B cell (primary cell): ENCODE measurements around the gene XPO4. TPM values are rescaled to one million over a fixed set of nuclear protein-coding genes. Genes with fewer than 3 reads are reported as not detected.

Source experiments
- ATAC-seq: fragments of 200-7000 bp; cut with Tn5 transposase; one replicate; pipeline ENCODE4 v1.10.0; 2021; ENCODE audit warnings: low read depth, mild to moderate bottlenecking, moderate number of reproducible peaks, moderate library complexity
- CTCF ChIA-PET: fragments of 350-600 bp; sonication (Branson Sonifier 250); formaldehyde crosslinking; loops from one replicate; lab custom pipeline; 2021; ENCODE audit warnings: antibody characterized with exemption, inconsistent platforms; lab: Charles Lee
- POLR2A ChIA-PET: fragments of 350-600 bp; sonication (Branson Sonifier 250); formaldehyde crosslinking; loops from one replicate; lab custom pipeline; 2021; ENCODE audit warnings: antibody characterized with exemption; lab: Charles Lee
- DNase-seq: peaks from one replicate; pipeline ENCODE4 v3.0.0; 2013
- H2AFZ ChIP-seq: 2 replicates; pipeline ENCODE4 v1.6.1; 2012; ENCODE audit warnings: mild to moderate bottlenecking, low read depth, low read length; ENCODE audit not compliant: insufficient read depth, poor library complexity, severe bottlenecking
- H3K27ac ChIP-seq, 2 donors: 1 replicate in 1 of 2; 2 replicates in 1 of 2; pipeline ENCODE4 v1.5.1; 2012 to 2013; ENCODE audit warnings: low read length in 2 of 2, mild to moderate bottlenecking in 2 of 2, moderate library complexity in 1 of 2
- H3K27me3 ChIP-seq, 4 experiments: fragments of 200-600 bp in 1 of 4; sonication (generic) in 1 of 4; replicated peaks in 1 of 4; 1 replicate in 2 of 4; 2 replicates in 2 of 4; pipeline versions ENCODE4 v1.6.1 to v1.7.0; 2013 to 2016; ENCODE audit warnings: low read length in 3 of 4, mild to moderate bottlenecking in 2 of 4, mixed read lengths in 1 of 4, moderate library complexity in 1 of 4; ENCODE audit not compliant: insufficient read depth in 4 of 4, control insufficient read depth in 3 of 4; ENCODE audit errors: control extremely low read depth in 1 of 4
- H3K36me3 ChIP-seq, 2 experiments: replicated peaks in 1 of 2; 1 replicate in 1 of 2; 2 replicates in 1 of 2; pipeline versions ENCODE4 v1.6.1 to v1.7.1; 2013; ENCODE audit warnings: low read length in 1 of 2; ENCODE audit not compliant: insufficient read depth in 2 of 2, control insufficient read depth in 1 of 2; ENCODE audit errors: control extremely low read depth in 1 of 2, extremely low read depth in 1 of 2
- H3K4me1 ChIP-seq, 2 donors: fragments of 200-600 bp in 1 of 2; sonication (generic) in 1 of 2; 1 replicate in 1 of 2; 2 replicates in 1 of 2; pipeline versions ENCODE4 v1.5.1 to v1.6.1; 2013 to 2017; ENCODE audit warnings: low read length in 2 of 2; ENCODE audit not compliant: control insufficient read depth in 2 of 2, insufficient read depth in 2 of 2
- H3K4me2 ChIP-seq: replicated peaks from 2 replicates; pipeline ENCODE3; 2012; ENCODE audit warnings: mild to moderate bottlenecking, low read depth, low read length; ENCODE audit not compliant: poor library complexity, severe bottlenecking
- H3K4me3 ChIP-seq, 5 experiments: fragments of 200-600 bp in 1 of 5; sonication (generic) in 1 of 5; 1 replicate in 3 of 5; 2 replicates in 2 of 5; pipeline versions ENCODE4 v1.5.1 to v1.7.0; 2011 to 2016; ENCODE audit warnings: low read length in 4 of 5, mild to moderate bottlenecking in 4 of 5, low read depth in 2 of 5, control low read depth in 1 of 5, moderate library complexity in 1 of 5; ENCODE audit not compliant: insufficient read depth in 1 of 5; ENCODE audit errors: control extremely low read depth in 1 of 5, extremely low read depth in 1 of 5
- H3K79me2 ChIP-seq: fragments of 200-600 bp; sonication (generic); one replicate; pipeline ENCODE4 v1.6.0; 2016; ENCODE audit warnings: low read length; ENCODE audit not compliant: control insufficient read depth, insufficient read depth
- H3K9ac ChIP-seq: fragments of 200-600 bp; sonication (generic); 2 replicates; pipeline ENCODE4 v1.6.1; 2017; ENCODE audit warnings: mild to moderate bottlenecking, low read length, moderate library complexity
- H3K9me3 ChIP-seq, 3 donors: one replicate each; pipeline versions ENCODE4 v1.6.1 to v1.7.1; 2013; ENCODE audit warnings: low read length in 2 of 3; ENCODE audit not compliant: control insufficient read depth in 2 of 3, insufficient read depth in 1 of 3; ENCODE audit errors: control extremely low read depth in 1 of 3
- H4K20me1 ChIP-seq: 2 replicates; pipeline ENCODE4 v1.6.0; 2012; ENCODE audit warnings: mild to moderate bottlenecking, low read length; ENCODE audit not compliant: insufficient read depth, control insufficient read depth, poor library complexity, severe bottlenecking
- H3K27ac Mint-ChIP-seq: one replicate; pipeline ENCODE4 v1.8.0; 2021; ENCODE audit warnings: mixed read lengths
- H3K27me3 Mint-ChIP-seq: one replicate; pipeline ENCODE4 v1.8.0; 2021; ENCODE audit warnings: mixed read lengths
- H3K4me1 Mint-ChIP-seq: one replicate; pipeline ENCODE4 v1.8.0; 2021; ENCODE audit warnings: mixed read lengths
- H3K4me3 Mint-ChIP-seq: one replicate; pipeline ENCODE4 v1.8.0; 2021; ENCODE audit warnings: mixed read lengths
- H3K9me3 Mint-ChIP-seq: one replicate; pipeline ENCODE4 v1.8.0; 2022; ENCODE audit warnings: mixed read lengths; ENCODE audit not compliant: insufficient read depth
- EZH2 ChIP-seq: IDR thresholded peaks from 2 replicates; pipeline ENCODE4 v1.6.1; 2012; ENCODE audit warnings: borderline replicate concordance, low read depth, mild to moderate bottlenecking, moderate library complexity, low read length; ENCODE audit not compliant: insufficient read depth, poor library complexity, severe bottlenecking
- WGBS: methylation state at CpG from one replicate; pipeline ENCODE4 v1.1.5; 2013; ENCODE audit warnings: missing lambda C conversion rate; ENCODE audit not compliant: insufficient coverage; 5-methylcytosine and 5-hydroxymethylcytosine counted together
- intact Hi-C: fragments of 100-400 bp; cut with micrococcal nuclease; formaldehyde crosslinking; loops from one replicate; pipeline ENCODE4 v1.10.0; 2022
- polyA plus RNA-seq: library from polyadenylated mRNA; depleted of rRNA; stranded (reverse); fragments of >200 nt; gene quantifications from 2 replicates; pipeline ENCODE4 v1.2.3, GENCODE V29; 2012
- total RNA-seq, 2 donors: library from RNA; stranded (reverse); fragments of 120-200 nt in 1 of 2; gene quantifications; 1 replicate in 1 of 2; 2 replicates in 1 of 2; pipeline versions ENCODE4 v1.2.3 to v1.2.4, GENCODE V29; 2013 to 2022
- TF ChIP-seq, protein P1 (sequence below): fragments of 200-600 bp; IDR thresholded peaks from one replicate; pipeline ENCODE4 v1.8.0; 2022; ENCODE audit warnings: antibody characterized with exemption, mild to moderate bottlenecking

XPO4 gene
- total and polyA plus RNA-seq, 2 donors (not counting 1 experiment from before 2014, with no cell fraction given): 6.2 to 25.9 TPM

DNA sequence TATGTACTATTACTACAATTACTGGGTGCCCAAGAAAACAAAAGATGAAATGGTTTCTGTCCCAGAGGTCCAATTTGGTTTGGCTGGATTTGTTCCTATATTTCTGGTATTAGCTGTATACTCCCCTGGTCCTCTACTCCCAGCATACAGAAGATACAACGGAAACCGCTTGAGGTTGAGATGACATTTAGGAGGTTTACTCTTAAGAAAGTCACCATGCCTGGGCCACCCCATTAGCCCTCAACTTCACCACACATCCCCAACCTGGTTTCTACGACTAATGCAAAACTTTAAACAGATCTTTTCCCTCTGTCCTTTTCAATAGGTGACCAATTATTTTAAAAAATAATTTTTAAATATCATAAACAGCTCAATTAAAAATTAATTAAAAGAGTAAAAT lies 82.8 kb downstream of the XPO4 start:
- no peak for ATAC-seq
- CTCF ChIA-PET: interaction anchor here (2.4 kb wide), 1 partner anchor 9 kb away, joined by 10 read pairs; no protein-coding TSS in a partner anchor
- no peaks in the 10 kb centered on the region for H3K4me1 Mint-ChIP-seq
- H3K9me3 Mint-ChIP-seq: no peaks in the 10 kb centered on the region
- no CpG with 5 or more reads among the region's 3 CpGs for WGBS
- H3K79me2 ChIP-seq: no peaks in the 10 kb centered on the region
- H3K36me3 ChIP-seq: peaks cover 7 to 13% of the 10 kb centered on the region in 2 experiments
- H2AFZ ChIP-seq: no peak overlapping the region
- no peak overlapping the region for H3K4me2 ChIP-seq
- no peak overlapping the region for H3K4me3 ChIP-seq
- no peaks in the 10 kb centered on the region for H3K27me3 ChIP-seq
- H3K9ac ChIP-seq: no peak overlapping the region
- H3K27me3 Mint-ChIP-seq: no peaks in the 10 kb centered on the region
- no peak overlapping the region for H3K27ac ChIP-seq
- no peak overlapping the region for H3K27ac Mint-ChIP-seq
- no peaks in the 10 kb centered on the region for H3K9me3 ChIP-seq
- H3K4me1 ChIP-seq: no peaks in the 10 kb centered on the region
- no peaks in the 10 kb centered on the region for H4K20me1 ChIP-seq
- no peak for DNase-seq
- POLR2A ChIA-PET: no interaction called here
- TF ChIP-seq, protein P1, sequence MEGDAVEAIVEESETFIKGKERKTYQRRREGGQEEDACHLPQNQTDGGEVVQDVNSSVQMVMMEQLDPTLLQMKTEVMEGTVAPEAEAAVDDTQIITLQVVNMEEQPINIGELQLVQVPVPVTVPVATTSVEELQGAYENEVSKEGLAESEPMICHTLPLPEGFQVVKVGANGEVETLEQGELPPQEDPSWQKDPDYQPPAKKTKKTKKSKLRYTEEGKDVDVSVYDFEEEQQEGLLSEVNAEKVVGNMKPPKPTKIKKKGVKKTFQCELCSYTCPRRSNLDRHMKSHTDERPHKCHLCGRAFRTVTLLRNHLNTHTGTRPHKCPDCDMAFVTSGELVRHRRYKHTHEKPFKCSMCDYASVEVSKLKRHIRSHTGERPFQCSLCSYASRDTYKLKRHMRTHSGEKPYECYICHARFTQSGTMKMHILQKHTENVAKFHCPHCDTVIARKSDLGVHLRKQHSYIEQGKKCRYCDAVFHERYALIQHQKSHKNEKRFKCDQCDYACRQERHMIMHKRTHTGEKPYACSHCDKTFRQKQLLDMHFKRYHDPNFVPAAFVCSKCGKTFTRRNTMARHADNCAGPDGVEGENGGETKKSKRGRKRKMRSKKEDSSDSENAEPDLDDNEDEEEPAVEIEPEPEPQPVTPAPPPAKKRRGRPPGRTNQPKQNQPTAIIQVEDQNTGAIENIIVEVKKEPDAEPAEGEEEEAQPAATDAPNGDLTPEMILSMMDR: no peak
- no peak for TF ChIP-seq EZH2
- intact Hi-C loops: loop anchor here (10.0 kb wide), 1 partner anchor 45 kb away; the partner anchor contains the start of gene EEF1AKMT1
- no peak overlapping the region for H3K4me3 Mint-ChIP-seq

DNA sequence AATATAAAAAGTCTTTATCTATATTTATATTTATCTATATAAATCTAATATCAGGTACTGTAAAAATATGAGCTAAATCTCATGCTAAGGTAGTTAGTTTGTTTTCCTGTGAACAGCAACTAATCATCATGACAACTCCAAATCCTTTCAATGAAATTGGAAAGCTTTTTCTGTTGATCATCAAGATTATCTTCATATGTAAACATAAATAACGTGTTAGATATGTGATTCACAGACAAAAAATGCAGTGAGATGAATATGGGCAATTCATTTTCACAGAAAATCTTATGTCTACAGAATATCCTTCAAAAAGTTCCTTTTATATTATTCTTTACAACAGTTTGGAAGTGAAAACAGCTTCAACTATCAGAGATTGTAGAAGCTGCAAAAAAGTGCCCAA lies 87.1 kb downstream of the XPO4 start:
- POLR2A ChIA-PET: no interaction called here
- Histone ChIP-seq H3K79me2 (no peaks in the 10 kb centered on the region), H2AFZ (no peak overlapping the region), H3K27ac (no peak overlapping the region), H3K27me3 (no peaks in the 10 kb centered on the region), H3K4me2 (no peak overlapping the region), H3K4me1 (no peaks in the 10 kb centered on the region), H3K4me3 (no peak overlapping the region), H3K9me3 (no peaks in the 10 kb centered on the region), H3K36me3 (peaks cover 5 to 6% of the 10 kb centered on the region in 2 experiments), H3K9ac (no peak overlapping the region), H4K20me1 (no peaks in the 10 kb centered on the region)
- WGBS: no CpG with 5 or more reads among the region's 1 CpG
- H3K27ac Mint-ChIP-seq: no peak overlapping the region
- no peaks in the 10 kb centered on the region for H3K4me1 Mint-ChIP-seq
- no peaks in the 10 kb centered on the region for H3K27me3 Mint-ChIP-seq
- no peak overlapping the region for H3K4me3 Mint-ChIP-seq
- DNase-seq (no peak), ATAC-seq (no peak)
- no peaks in the 10 kb centered on the region for H3K9me3 Mint-ChIP-seq
- intact Hi-C loops: no loop called here
- CTCF ChIA-PET: interaction anchor here (0.6 to 2.5 kb wide), 2 partner anchors 13 to 67 kb away, joined by 3 to 22 read pairs; no protein-coding TSS in a partner anchor
- TF ChIP-seq, protein P1: no peak
- no peak for TF ChIP-seq EZH2
